Thyroid gland (tissue), 4 donors: Measurements from ENCODE around the gene DTYMK. TPM values are rescaled to one million over a fixed set of nuclear protein-coding genes. Genes with fewer than 3 reads are reported as not detected.
"Not testable (repeated sequence)": the region's sequence is repeated elsewhere in the genome, so short reads cannot be mapped to it uniquely, and the experiment has no call there.

Source experiments
- DNase-seq, 2 donors: peaks; one replicate each; pipeline ENCODE4 v3.0.0-alpha.2; 2019
- H3K27ac ChIP-seq, 3 donors: fragments of 200-600 bp; sonication (generic); 1 replicate in 2 of 3; 2 replicates in 1 of 3; pipeline ENCODE4 v1.5.1; 2016 to 2019; ENCODE audit warnings: mild to moderate bottlenecking in 1 of 3, moderate library complexity in 1 of 3
- H3K27me3 ChIP-seq: fragments of 200-600 bp; sonication (generic); one replicate; pipeline ENCODE4 v1.5.1; 2019
- H3K36me3 ChIP-seq, 2 donors: fragments of 200-600 bp; sonication (generic); one replicate each; pipeline ENCODE4 v1.5.1; 2016 to 2019
- H3K4me1 ChIP-seq, 2 donors: fragments of 200-600 bp; sonication (generic); one replicate each; pipeline ENCODE4 v1.5.1; 2017 to 2019
- H3K4me3 ChIP-seq, 3 donors: fragments of 200-600 bp; sonication (generic); replicated peaks in 1 of 3; 1 replicate in 2 of 3; 2 replicates in 1 of 3; pipeline ENCODE4 v1.5.1; 2016; ENCODE audit warnings: mild to moderate bottlenecking in 1 of 3
- H3K9me3 ChIP-seq: fragments of 200-600 bp; sonication (generic); one replicate; pipeline ENCODE4 v1.5.1; 2017
- CTCF ChIP-seq, 6 experiments: fragments of 200-600 bp in 3 of 6; fragments of 450-650 bp in 3 of 6; sonication (generic) in 3 of 6; IDR thresholded peaks; one replicate each; pipeline ENCODE4 v1.5.1; 2016 to 2019; ENCODE audit warnings: antibody characterized with exemption in 6 of 6, mild to moderate bottlenecking in 2 of 6, inconsistent platforms in 1 of 6, moderate library complexity in 1 of 6
- POLR2A ChIP-seq, 2 donors: fragments of 450-650 bp; IDR thresholded peaks; one replicate each; pipeline ENCODE4 v1.6.1; 2017; ENCODE audit warnings: antibody characterized with exemption in 2 of 2, mild to moderate bottlenecking in 2 of 2, moderate library complexity in 1 of 2
- WGBS, 2 donors: methylation state at CpG; one replicate each; pipeline ENCODE4 v1.1.5; 2017; 5-methylcytosine and 5-hydroxymethylcytosine counted together
- intact Hi-C: fragments of 100-400 bp; cut with DNase I; formaldehyde crosslinking; loops from one replicate; pipeline ENCODE4 v1.15.1; 2023
- total RNA-seq, 4 donors: library from RNA; depleted of rRNA; stranded (reverse); fragments of >200 nt; gene quantifications; one replicate each; pipeline ENCODE4 v1.2.3, GENCODE V29; 2016

Gene DTYMK
- total RNA-seq, 4 donors from 2014 or later, result 9.6 to 24.0 (median 15.7) TPM

- intact Hi-C loops, result loop anchor here (2.0 to 10.0 kb wide), 2 partner anchors 31 to 141 kb away; partner anchors contain the start of gene ING5
- Histone ChIP-seq H3K4me1 (peaks cover 12 to 24% of the 10 kb centered on the region in 2 donors), H3K4me3 (peak overlapping the region in 2 of 3 donors; percentile 42 to 92), H3K36me3 (no peaks in the 10 kb centered on the region), H3K9me3 (no peaks in the 10 kb centered on the region), H3K27me3 (no peaks in the 10 kb centered on the region), H3K27ac (peak overlapping the region in 2 of 3 donors; percentile 45 to 70)
- 89 to 91% methylated on average over 20 to 23 of the region's 23 CpGs for WGBS, 2 donors
- DNase-seq, result no peak
- TF ChIP-seq POLR2A (IDR thresholded peaks at IDR 0.05) (no peak), CTCF (IDR thresholded peaks at IDR 0.05) (no peak)
Observed at GRCh38 chr2:241733391-241734207, 47.0 kb upstream of the DTYMK start.

GRCh38 chr2:241732513-241733186 is 46.0 kb upstream of the DTYMK start:
- H3K9me3 ChIP-seq, H3K36me3 ChIP-seq, H3K27ac ChIP-seq, H3K27me3 ChIP-seq, H3K4me3 ChIP-seq: not testable (repeated sequence)
- peaks cover 12 to 19% of the 10 kb centered on the region in 2 donors for H3K4me1 ChIP-seq
- 43 to 49% methylated on average over 18 to 25 of the region's 26 CpGs for WGBS, 2 donors
- DNase-seq, result peak; percentile 53 to 54
- peak; percentile 21 to 59 (median 41) for TF ChIP-seq CTCF (IDR thresholded peaks at IDR 0.05)
- intact Hi-C loops, result loop anchor here (2.0 to 10.0 kb wide), 2 partner anchors 30 to 142 kb away; partner anchors contain the start of gene ING5

GRCh38 chr2:241730671-241731293 is 44.2 kb upstream of the DTYMK start:
- H3K36me3 ChIP-seq, result peaks cover 0 to 2% of the 10 kb centered on the region in 2 donors
- TF ChIP-seq POLR2A (IDR thresholded peaks at IDR 0.05) (no peak), CTCF (IDR thresholded peaks at IDR 0.05) (no peak)
- WGBS, 2 donors, result 82 to 86% methylated on average over 12 of the region's 12 CpGs
- no peaks in the 10 kb centered on the region for H3K27me3 ChIP-seq
- no peaks in the 10 kb centered on the region for H3K9me3 ChIP-seq
- peaks cover 8 to 10% of the 10 kb centered on the region in 2 donors for H3K4me1 ChIP-seq
- no peak overlapping the region for H3K4me3 ChIP-seq
- intact Hi-C loops, result loop anchor here (10.0 kb wide), 1 partner anchor 144 kb away; no protein-coding TSS in a partner anchor
- H3K27ac ChIP-seq, result no peak overlapping the region
- DNase-seq, result no peak

GRCh38 chr2:241729868-241730267 is 43.3 kb upstream of the DTYMK start:
- H3K27ac ChIP-seq, result no peak overlapping the region
- peaks cover 0 to 4% of the 10 kb centered on the region in 2 donors for H3K36me3 ChIP-seq
- intact Hi-C loops, result loop anchor here (10.0 kb wide), 1 partner anchor 145 kb away; no protein-coding TSS in a partner anchor
- H3K27me3 ChIP-seq, result no peaks in the 10 kb centered on the region
- no peak overlapping the region for H3K4me3 ChIP-seq
- peaks cover 4 to 5% of the 10 kb centered on the region in 2 donors for H3K4me1 ChIP-seq
- H3K9me3 ChIP-seq, result no peaks in the 10 kb centered on the region
- 92 to 96% methylated on average over 6 of the region's 6 CpGs for WGBS, 2 donors
- DNase-seq, result no peak
- no peak for TF ChIP-seq POLR2A (IDR thresholded peaks at IDR 0.05)
- TF ChIP-seq CTCF (IDR thresholded peaks at IDR 0.05), result no peak
